HEK293 (cell line): ENCODE results near the gene ARHGAP22.

Source experiments
- CTCF ChIA-PET: fragments of 350-600 bp; formaldehyde crosslinking; extraction: SDS; loops from one replicate; lab custom pipeline; 2021; ENCODE audit warnings: antibody characterized with exemption; lab: Yijun Ruan, JAX
- POLR2A ChIA-PET: fragments of 300-600 bp; formaldehyde crosslinking; extraction: SDS; loops from one replicate; lab custom pipeline; 2020; ENCODE audit warnings: antibody characterized with exemption, inconsistent platforms; lab: Yijun Ruan, JAX
- H3K27ac ChIP-seq: fragments of 200-500 bp; sonication (Bioruptor generic); 2 replicates; pipeline ENCODE4 v1.5.1; 2014; ENCODE audit warnings: low read depth, low read length, control low read depth, inconsistent platforms; ENCODE audit errors: extremely low read depth
- H3K36me3 ChIP-seq, 2 experiments: fragments of 200-500 bp in 1 of 2; sonication (Bioruptor generic) in 1 of 2; 1 replicate in 1 of 2; 2 replicates in 1 of 2; pipeline ENCODE4 v1.5.1; 2014 to 2017; ENCODE audit warnings: inconsistent platforms in 2 of 2, low read length in 2 of 2; ENCODE audit not compliant: control insufficient read depth in 2 of 2, insufficient read depth in 1 of 2
- H3K4me1 ChIP-seq: fragments of 200-500 bp; sonication (Bioruptor generic); 2 replicates; pipeline ENCODE4 v1.5.1; 2014; ENCODE audit warnings: mild to moderate bottlenecking, low read length, inconsistent platforms; ENCODE audit not compliant: control insufficient read depth, insufficient read depth
- H3K4me3 ChIP-seq: 2 replicates; pipeline ENCODE4 v1.5.1; 2011; ENCODE audit warnings: low read depth, mild to moderate bottlenecking, control low read depth, low read length, moderate library complexity
- H3K9me3 ChIP-seq: fragments of 200-500 bp; sonication (Bioruptor generic); 2 replicates; pipeline ENCODE4 v1.5.1; 2014; ENCODE audit warnings: low read depth, low read length, inconsistent platforms; ENCODE audit not compliant: control insufficient read depth, insufficient read depth
- EGR2 ChIP-seq: fragments of 450-650 bp; formaldehyde crosslinking; IDR thresholded peaks from 2 replicates; pipeline ENCODE4 v1.5.1; 2016; ENCODE audit warnings: low read depth, missing biosample characterization, missing genetic modification characterization
- GLI2 ChIP-seq: fragments of 450-650 bp; formaldehyde crosslinking; IDR thresholded peaks from 2 replicates; pipeline ENCODE4; 2017; ENCODE audit warnings: missing biosample characterization, missing genetic modification characterization, low read depth, borderline replicate concordance
- KLF10 ChIP-seq: fragments of 450-650 bp; IDR thresholded peaks from 2 replicates; pipeline ENCODE4 v1.5.1; 2018; ENCODE audit warnings: missing biosample characterization, mild to moderate bottlenecking, missing genetic modification characterization
- SALL2 ChIP-seq: fragments of 450-650 bp; formaldehyde crosslinking; IDR thresholded peaks from 2 replicates; pipeline ENCODE4 v1.5.0; 2017; ENCODE audit warnings: missing biosample characterization, mild to moderate bottlenecking, missing genetic modification characterization, borderline replicate concordance
- SP3 ChIP-seq: fragments of 450-650 bp; formaldehyde crosslinking; IDR thresholded peaks from 2 replicates; pipeline ENCODE4 v1.5.1; 2016; ENCODE audit warnings: missing biosample characterization, missing genetic modification characterization
- WT1 ChIP-seq: fragments of 450-650 bp; formaldehyde crosslinking; IDR thresholded peaks from 2 replicates; pipeline ENCODE4 v1.5.1; 2016; ENCODE audit warnings: missing biosample characterization, missing genetic modification characterization
- ZIC2 ChIP-seq: fragments of 450-650 bp; formaldehyde crosslinking; IDR thresholded peaks from 2 replicates; pipeline ENCODE4 v1.5.1; 2016; ENCODE audit warnings: missing biosample characterization, missing genetic modification characterization
- ZNF112 ChIP-seq: fragments of 450-650 bp; formaldehyde crosslinking; IDR thresholded peaks from 2 replicates; pipeline ENCODE4 v1.5.0; 2017; ENCODE audit warnings: missing biosample characterization, missing genetic modification characterization
- ZNF155 ChIP-seq: fragments of 450-650 bp; formaldehyde crosslinking; IDR thresholded peaks from 2 replicates; pipeline ENCODE4 v1.5.1; 2016; ENCODE audit warnings: missing biosample characterization, missing genetic modification characterization
- ZNF157 ChIP-seq: fragments of 450-650 bp; formaldehyde crosslinking; IDR thresholded peaks from 2 replicates; pipeline ENCODE4 v1.5.1; 2016; ENCODE audit warnings: missing biosample characterization, missing genetic modification characterization
- ZNF214 ChIP-seq: fragments of 450-650 bp; formaldehyde crosslinking; IDR thresholded peaks from 2 replicates; pipeline ENCODE4 v1.5.1; 2017; ENCODE audit warnings: missing biosample characterization, mild to moderate bottlenecking, missing genetic modification characterization, borderline replicate concordance
- ZNF391 ChIP-seq: fragments of 450-650 bp; formaldehyde crosslinking; IDR thresholded peaks from 2 replicates; pipeline ENCODE4 v1.5.1; 2016; ENCODE audit warnings: low read depth, missing biosample characterization, missing genetic modification characterization, borderline replicate concordance
- ZNF585B ChIP-seq: fragments of 450-650 bp; formaldehyde crosslinking; IDR thresholded peaks from 2 replicates; pipeline ENCODE4 v1.5.1; 2016; ENCODE audit warnings: missing biosample characterization, missing genetic modification characterization
- ZNF596 ChIP-seq: fragments of 450-650 bp; IDR thresholded peaks from 2 replicates; pipeline ENCODE4 v1.5.0; 2018; ENCODE audit warnings: missing biosample characterization, mild to moderate bottlenecking, missing genetic modification characterization, moderate library complexity
- ZNF660 ChIP-seq: fragments of 450-650 bp; IDR thresholded peaks from 2 replicates; pipeline ENCODE4 v1.5.1; 2018; ENCODE audit warnings: missing biosample characterization, mild to moderate bottlenecking, missing genetic modification characterization
- ZNF707 ChIP-seq: fragments of 450-650 bp; formaldehyde crosslinking; IDR thresholded peaks from 2 replicates; pipeline ENCODE4 v1.5.1; 2016; ENCODE audit warnings: missing biosample characterization, missing genetic modification characterization
- ZNF76 ChIP-seq: fragments of 450-650 bp; formaldehyde crosslinking; IDR thresholded peaks from 2 replicates; pipeline ENCODE4; 2016; ENCODE audit warnings: low read depth, missing biosample characterization, missing genetic modification characterization, borderline replicate concordance
- ZNF791 ChIP-seq: fragments of 450-650 bp; formaldehyde crosslinking; IDR thresholded peaks from 2 replicates; pipeline ENCODE4 v1.5.1; 2016; ENCODE audit warnings: missing biosample characterization, missing genetic modification characterization
- TF ChIP-seq, protein P1 (sequence below): fragments of 450-650 bp; formaldehyde crosslinking; IDR thresholded peaks from 2 replicates; pipeline ENCODE4 v1.5.1; 2016; ENCODE audit warnings: missing biosample characterization, missing genetic modification characterization
- TF ChIP-seq, protein P2 (sequence below): fragments of 450-650 bp; IDR thresholded peaks from 2 replicates; pipeline ENCODE4 v1.5.1; 2018; ENCODE audit warnings: missing biosample characterization, missing genetic modification characterization
- TF ChIP-seq, protein P3 (sequence below): fragments of 450-650 bp; formaldehyde crosslinking; IDR thresholded peaks from 2 replicates; pipeline ENCODE4 v1.5.1; 2016; ENCODE audit warnings: missing biosample characterization, missing genetic modification characterization
- TF ChIP-seq, protein P4 (sequence below): sonication (generic); formaldehyde crosslinking; IDR thresholded peaks from 2 replicates; pipeline ENCODE4 v1.8.1; 2022; ENCODE audit warnings: mild to moderate bottlenecking, moderate library complexity, missing genetic modification reagents
- TF ChIP-seq, protein P5 (sequence below): fragments of 450-650 bp; formaldehyde crosslinking; IDR thresholded peaks from 2 replicates; pipeline ENCODE4 v1.5.1; 2016; ENCODE audit warnings: missing biosample characterization, missing genetic modification characterization
- TF ChIP-seq, protein P6 (sequence below): fragments of 450-650 bp; formaldehyde crosslinking; IDR thresholded peaks from 2 replicates; pipeline ENCODE4 v1.5.1; 2016; ENCODE audit warnings: missing biosample characterization, missing genetic modification characterization

The ARHGAP22 gene

DNA sequence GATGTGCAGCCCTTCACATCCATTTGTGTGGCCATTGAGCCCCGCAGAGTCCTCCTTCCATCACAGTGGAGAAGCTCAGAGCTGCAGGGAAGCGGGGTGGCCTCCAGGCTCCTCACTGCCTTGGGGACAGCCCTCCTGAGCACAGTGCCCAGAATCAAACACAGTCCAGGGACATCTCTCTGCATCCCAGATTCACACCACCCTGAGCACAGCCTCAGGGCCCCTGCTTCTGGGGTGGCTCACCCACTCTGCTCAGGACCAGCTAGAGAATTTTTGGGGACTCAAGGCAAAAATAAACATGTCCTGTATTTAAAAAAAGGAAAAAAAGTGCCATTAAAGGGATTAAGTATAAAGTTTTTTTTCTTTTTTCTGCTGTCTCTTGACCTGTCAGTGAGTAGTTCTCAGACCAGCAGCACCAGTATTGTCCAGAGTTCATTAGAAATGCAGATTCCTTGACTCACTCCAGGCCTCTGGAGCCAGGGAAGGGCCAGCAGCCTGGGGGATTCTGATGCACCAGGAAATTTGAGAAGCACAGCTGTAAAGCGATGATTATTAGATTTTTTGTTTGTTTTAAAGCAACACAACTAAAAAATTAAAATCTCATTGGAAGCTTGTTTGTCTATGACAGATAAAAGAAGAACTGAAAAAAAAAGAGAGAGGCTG, 61.6 kb downstream of the ARHGAP22 start:
- no peaks in the 10 kb centered on the region for H3K4me1 ChIP-seq
- TF ChIP-seq ZNF585B (tag by site-specific recombination) (no peak), ZNF660 (no peak), ZNF157 (no peak), ZNF596 (tag by site-specific recombination) (no peak), WT1 (no peak), ZNF76 (tag by site-specific recombination) (no peak), ZNF155 (tag by site-specific recombination) (no peak), ZNF214 (no peak), EGR2 (tag by site-specific recombination) (no peak), ZNF707 (tag by site-specific recombination) (no peak), SALL2 (tag by site-specific recombination) (no peak), ZNF112 (tag by site-specific recombination) (no peak), SP3 (tag by site-specific recombination) (no peak), ZIC2 (tag by site-specific recombination) (no peak)
- TF ChIP-seq, protein P1, sequence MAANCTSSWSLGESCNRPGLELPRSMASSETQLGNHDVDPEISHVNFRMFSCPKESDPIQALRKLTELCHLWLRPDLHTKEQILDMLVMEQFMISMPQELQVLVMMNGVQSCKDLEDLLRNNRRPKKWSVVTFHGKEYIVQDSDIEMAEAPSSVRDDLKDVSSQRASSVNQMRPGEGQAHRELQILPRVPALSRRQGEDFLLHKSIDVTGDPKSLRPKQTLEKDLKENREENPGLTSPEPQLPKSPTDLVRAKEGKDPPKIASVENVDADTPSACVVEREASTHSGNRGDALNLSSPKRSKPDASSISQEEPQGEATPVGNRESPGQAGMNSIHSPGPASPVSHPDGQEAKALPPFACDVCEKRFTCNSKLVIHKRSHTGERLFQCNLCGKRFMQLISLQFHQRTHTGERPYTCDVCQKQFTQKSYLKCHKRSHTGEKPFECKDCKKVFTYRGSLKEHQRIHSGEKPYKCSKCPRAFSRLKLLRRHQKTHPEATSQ = no peak
- TF ChIP-seq, protein P2, sequence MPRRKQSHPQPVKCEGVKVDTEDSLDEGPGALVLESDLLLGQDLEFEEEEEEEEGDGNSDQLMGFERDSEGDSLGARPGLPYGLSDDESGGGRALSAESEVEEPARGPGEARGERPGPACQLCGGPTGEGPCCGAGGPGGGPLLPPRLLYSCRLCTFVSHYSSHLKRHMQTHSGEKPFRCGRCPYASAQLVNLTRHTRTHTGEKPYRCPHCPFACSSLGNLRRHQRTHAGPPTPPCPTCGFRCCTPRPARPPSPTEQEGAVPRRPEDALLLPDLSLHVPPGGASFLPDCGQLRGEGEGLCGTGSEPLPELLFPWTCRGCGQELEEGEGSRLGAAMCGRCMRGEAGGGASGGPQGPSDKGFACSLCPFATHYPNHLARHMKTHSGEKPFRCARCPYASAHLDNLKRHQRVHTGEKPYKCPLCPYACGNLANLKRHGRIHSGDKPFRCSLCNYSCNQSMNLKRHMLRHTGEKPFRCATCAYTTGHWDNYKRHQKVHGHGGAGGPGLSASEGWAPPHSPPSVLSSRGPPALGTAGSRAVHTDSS = no peak
- TF ChIP-seq, protein P3, sequence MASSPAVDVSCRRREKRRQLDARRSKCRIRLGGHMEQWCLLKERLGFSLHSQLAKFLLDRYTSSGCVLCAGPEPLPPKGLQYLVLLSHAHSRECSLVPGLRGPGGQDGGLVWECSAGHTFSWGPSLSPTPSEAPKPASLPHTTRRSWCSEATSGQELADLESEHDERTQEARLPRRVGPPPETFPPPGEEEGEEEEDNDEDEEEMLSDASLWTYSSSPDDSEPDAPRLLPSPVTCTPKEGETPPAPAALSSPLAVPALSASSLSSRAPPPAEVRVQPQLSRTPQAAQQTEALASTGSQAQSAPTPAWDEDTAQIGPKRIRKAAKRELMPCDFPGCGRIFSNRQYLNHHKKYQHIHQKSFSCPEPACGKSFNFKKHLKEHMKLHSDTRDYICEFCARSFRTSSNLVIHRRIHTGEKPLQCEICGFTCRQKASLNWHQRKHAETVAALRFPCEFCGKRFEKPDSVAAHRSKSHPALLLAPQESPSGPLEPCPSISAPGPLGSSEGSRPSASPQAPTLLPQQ (tag by site-specific recombination) = no peak
- TF ChIP-seq, all 188 proteins: peak for 0
- Histone ChIP-seq H3K36me3 (no peaks in the 10 kb centered on the region), H3K4me3 (no peak overlapping the region), H3K27ac (no peak overlapping the region), H3K9me3 (no peaks in the 10 kb centered on the region)
- ChIA-PET CTCF (interaction anchor here (0.6 to 2.4 kb wide), 6 partner anchors 8 to 114 kb away, joined by 3 to 10 read pairs (median 5); no protein-coding TSS in a partner anchor), POLR2A (interaction anchor here (0.6 to 1.0 kb wide), 2 partner anchors 14 to 17 kb away, joined by 3 to 6 read pairs; no protein-coding TSS in a partner anchor)

DNA sequence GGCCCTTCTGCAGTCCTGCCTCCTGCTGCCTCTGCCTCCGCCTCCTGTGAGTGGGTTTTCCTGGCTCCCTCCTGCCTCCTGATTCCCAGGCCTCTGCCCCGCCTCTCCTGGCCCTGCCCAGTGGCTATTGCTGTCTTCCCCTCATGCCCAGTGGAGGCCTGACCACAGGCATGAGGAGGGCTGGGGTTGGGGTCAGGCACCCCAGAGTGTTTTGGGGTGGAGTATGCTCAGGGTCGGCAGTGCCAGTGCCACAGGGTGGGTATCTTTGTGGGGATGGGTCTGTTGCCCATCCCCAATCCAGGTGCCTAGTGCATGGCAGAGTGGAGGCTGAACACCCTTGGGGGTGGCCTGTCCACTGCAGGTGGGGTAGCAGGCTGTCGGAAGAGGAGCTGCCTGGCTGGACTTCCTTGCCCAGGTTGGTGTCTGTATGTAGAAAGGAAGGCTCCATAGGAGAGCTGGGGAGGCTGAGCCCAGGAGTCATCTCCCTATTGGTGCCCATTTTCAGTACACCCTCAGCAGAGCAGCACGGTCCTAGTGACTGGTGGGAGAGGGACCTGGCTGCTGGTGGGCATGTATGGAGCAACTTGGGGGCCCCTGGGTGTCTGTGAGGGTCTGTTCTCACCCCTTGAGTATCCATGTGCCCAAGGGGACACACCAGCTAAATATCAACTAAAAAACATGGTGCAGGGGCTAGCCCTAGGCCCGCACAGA, 62.2 kb downstream of the ARHGAP22 start:
- CTCF ChIA-PET = interaction anchor here (0.8 to 2.4 kb wide), 3 partner anchors 9 to 114 kb away, joined by 5 to 10 read pairs (median 6); no protein-coding TSS in a partner anchor
- TF ChIP-seq KLF10 (tag by site-specific recombination) (no peak), ZNF391 (tag by site-specific recombination) (no peak), GLI2 (tag by site-specific recombination) (no peak), ZNF791 (tag by site-specific recombination) (no peak), ZNF76 (tag by site-specific recombination) (no peak)
- TF ChIP-seq, protein P4, sequence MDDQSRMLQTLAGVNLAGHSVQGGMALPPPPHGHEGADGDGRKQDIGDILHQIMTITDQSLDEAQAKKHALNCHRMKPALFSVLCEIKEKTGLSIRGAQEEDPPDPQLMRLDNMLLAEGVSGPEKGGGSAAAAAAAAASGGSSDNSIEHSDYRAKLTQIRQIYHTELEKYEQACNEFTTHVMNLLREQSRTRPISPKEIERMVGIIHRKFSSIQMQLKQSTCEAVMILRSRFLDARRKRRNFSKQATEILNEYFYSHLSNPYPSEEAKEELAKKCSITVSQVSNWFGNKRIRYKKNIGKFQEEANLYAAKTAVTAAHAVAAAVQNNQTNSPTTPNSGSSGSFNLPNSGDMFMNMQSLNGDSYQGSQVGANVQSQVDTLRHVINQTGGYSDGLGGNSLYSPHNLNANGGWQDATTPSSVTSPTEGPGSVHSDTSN (CRISPR knock-in tag) = no peak
- TF ChIP-seq, protein P5, sequence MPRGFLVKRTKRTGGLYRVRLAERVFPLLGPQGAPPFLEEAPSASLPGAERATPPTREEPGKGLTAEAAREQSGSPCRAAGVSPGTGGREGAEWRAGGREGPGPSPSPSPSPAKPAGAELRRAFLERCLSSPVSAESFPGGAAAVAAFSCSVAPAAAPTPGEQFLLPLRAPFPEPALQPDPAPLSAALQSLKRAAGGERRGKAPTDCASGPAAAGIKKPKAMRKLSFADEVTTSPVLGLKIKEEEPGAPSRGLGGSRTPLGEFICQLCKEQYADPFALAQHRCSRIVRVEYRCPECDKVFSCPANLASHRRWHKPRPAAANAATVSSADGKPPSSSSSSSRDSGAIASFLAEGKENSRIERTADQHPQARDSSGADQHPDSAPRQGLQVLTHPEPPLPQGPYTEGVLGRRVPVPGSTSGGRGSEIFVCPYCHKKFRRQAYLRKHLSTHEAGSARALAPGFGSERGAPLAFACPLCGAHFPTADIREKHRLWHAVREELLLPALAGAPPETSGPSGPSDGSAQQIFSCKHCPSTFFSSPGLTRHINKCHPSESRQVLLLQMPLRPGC = no peak
- TF ChIP-seq, protein P6, sequence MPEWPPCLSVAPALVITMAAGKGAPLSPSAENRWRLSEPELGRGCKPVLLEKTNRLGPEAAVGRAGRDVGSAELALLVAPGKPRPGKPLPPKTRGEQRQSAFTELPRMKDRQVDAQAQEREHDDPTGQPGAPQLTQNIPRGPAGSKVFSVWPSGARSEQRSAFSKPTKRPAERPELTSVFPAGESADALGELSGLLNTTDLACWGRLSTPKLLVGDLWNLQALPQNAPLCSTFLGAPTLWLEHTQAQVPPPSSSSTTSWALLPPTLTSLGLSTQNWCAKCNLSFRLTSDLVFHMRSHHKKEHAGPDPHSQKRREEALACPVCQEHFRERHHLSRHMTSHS (tag by site-specific recombination) = no peak

More for the DNA sequence above, 62.2 kb downstream of the ARHGAP22 start:
- no peaks in the 10 kb centered on the region for H3K4me1 ChIP-seq
- H3K4me3 ChIP-seq = no peak overlapping the region
- POLR2A ChIA-PET = interaction anchor here (1.0 kb wide), 1 partner anchor 16 kb away, joined by 3 read pairs; no protein-coding TSS in a partner anchor
- H3K36me3 ChIP-seq = no peaks in the 10 kb centered on the region
- no peak overlapping the region for H3K27ac ChIP-seq
- H3K9me3 ChIP-seq = no peaks in the 10 kb centered on the region
